ENCODE data around the gene ETV3.
"Not testable (repeated sequence)": the region's sequence is repeated elsewhere in the genome, so short reads cannot be mapped to it uniquely, and the experiment has no call there.

Gene ETV3

GRCh38 chr1:157138220-157139051 lies at the start of gene ETV3:
ETV3 (minus strand) TSS chr1:157138395; CDS start chr1:157136352, 2,043 bp downstream.
- in situ Hi-C loops (cut with HindIII; ENCODE audit: low sequenced_read_pairs), result no loop called here
- TF ChIP-seq CTCF (IDR thresholded peaks at IDR 0.05; ENCODE audit: low read depth, low read length), result no peak
- peak; percentile 95 for DNase-seq (ENCODE audit: low read depth, low spot score)
- H3K4me3 ChIP-seq (ENCODE audit: low read depth, low read length), result peak within 1 kb of the TSS; percentile 99

- in situ Hi-C loops (cut with HindIII; ENCODE audit: low sequenced_read_pairs), result no loop called here
- H3K4me3 ChIP-seq (ENCODE audit: low read depth, low read length), result no peak overlapping the region
- no peak for DNase-seq (ENCODE audit: low read depth, low spot score)
- no peak for TF ChIP-seq CTCF (IDR thresholded peaks at IDR 0.05; ENCODE audit: low read depth, low read length)
Observed at GRCh38 chr1:157186281-157186992, 48.2 kb upstream of the ETV3 start.

DNA sequence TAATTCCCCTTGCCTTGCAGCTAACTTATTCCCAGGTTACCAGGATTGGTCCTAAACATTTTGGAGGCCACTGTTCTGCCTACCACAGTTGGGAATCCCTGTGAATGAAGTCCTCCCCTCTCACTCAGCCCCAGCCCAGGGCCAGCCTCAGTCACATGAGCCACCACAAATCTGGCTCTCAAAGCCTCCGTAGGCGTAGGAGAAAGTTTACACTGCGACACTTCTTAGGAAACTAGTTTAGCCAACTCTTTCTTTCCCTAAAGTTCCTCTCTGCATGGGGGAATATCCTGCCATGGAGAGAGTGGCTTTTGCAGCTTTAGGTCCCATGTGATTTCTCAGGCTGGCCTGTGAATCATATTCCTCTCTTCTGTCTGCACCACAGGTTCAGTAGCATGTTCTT lies 45.7 kb upstream of the ETV3 start:
- no peak for DNase-seq (ENCODE audit: low read depth, low spot score)
- no peak overlapping the region for H3K4me3 ChIP-seq (ENCODE audit: low read depth, low read length)
- in situ Hi-C loops (cut with HindIII; ENCODE audit: low sequenced_read_pairs), result no loop called here
- TF ChIP-seq CTCF (IDR thresholded peaks at IDR 0.05; ENCODE audit: low read depth, low read length), result no peak

- DNase-seq (ENCODE audit: low read depth, low spot score); in situ Hi-C loops (cut with HindIII; ENCODE audit: low sequenced_read_pairs); H3K4me3 ChIP-seq (ENCODE audit: low read depth, low read length): not testable (repeated sequence)
Observed at GRCh38 chr1:157182371-157182770, 44.2 kb upstream of the ETV3 start.

DNA sequence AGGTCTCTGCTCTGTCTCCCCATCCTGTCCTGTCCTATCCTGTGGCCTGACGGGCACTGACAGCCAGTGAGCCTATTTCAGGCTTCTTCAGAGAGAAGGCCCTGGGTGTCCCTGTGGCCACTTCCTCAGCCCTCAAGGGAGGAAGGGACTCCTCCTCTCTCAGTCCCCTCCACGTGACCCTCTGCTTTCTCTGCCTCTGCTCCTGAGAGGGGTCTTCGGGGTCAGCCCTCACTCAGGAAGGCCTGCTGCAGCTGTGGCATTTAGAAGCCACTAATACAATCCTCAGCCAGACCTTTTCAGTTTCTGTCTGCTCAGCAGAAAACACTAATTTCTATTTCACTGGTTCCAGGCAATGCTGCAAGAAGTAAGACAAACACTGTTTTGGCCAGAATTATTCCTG lies 43.6 kb upstream of the ETV3 start:
- DNase-seq (ENCODE audit: low read depth, low spot score), result no peak
- H3K4me3 ChIP-seq (ENCODE audit: low read depth, low read length), result no peak overlapping the region
- TF ChIP-seq CTCF (IDR thresholded peaks at IDR 0.05; ENCODE audit: low read depth, low read length), result no peak
- in situ Hi-C loops (cut with HindIII; ENCODE audit: low sequenced_read_pairs), result no loop called here

- no peak overlapping the region for H3K4me3 ChIP-seq (ENCODE audit: low read depth, low read length)
- no peak for TF ChIP-seq CTCF (IDR thresholded peaks at IDR 0.05; ENCODE audit: low read depth, low read length)
- in situ Hi-C loops (cut with HindIII; ENCODE audit: low sequenced_read_pairs), result no loop called here
- no peak for DNase-seq (ENCODE audit: low read depth, low spot score)
Observed at GRCh38 chr1:157181258-157181657, 43.1 kb upstream of the ETV3 start.

- no peak for TF ChIP-seq CTCF (IDR thresholded peaks at IDR 0.05; ENCODE audit: low read depth, low read length)
- DNase-seq (ENCODE audit: low read depth, low spot score), result no peak
- H3K4me3 ChIP-seq (ENCODE audit: low read depth, low read length), result no peak overlapping the region
- in situ Hi-C loops (cut with HindIII; ENCODE audit: low sequenced_read_pairs), result no loop called here
Observed at GRCh38 chr1:157178490-157178889, 40.3 kb upstream of the ETV3 start.
